ENCODE measurements around the gene ANKEF1.

GRCh38 chr20:10051185-10051584 is 16.4 kb downstream of the ANKEF1 start:
- TF ChIP-seq SP1 (IDR thresholded peaks at IDR 0.05; ENCODE audit: low read depth, low read length) (no peak), MTA3 (IDR thresholded peaks at IDR 0.05; ENCODE audit: borderline replicate concordance, low read length) (no peak), SMC3 (IDR thresholded peaks at IDR 0.05; ENCODE audit: borderline replicate concordance, low read length) (no peak)

Measured in GM12878 (cell line).